Midbrain (tissue), 1 donor: ENCODE results near the gene TCIRG1.

Experiments used
- DNase-seq: peaks from one replicate; lab custom pipeline; 2025; lab: John Stamatoyannopoulos, UW

TCIRG1 gene

DNA sequence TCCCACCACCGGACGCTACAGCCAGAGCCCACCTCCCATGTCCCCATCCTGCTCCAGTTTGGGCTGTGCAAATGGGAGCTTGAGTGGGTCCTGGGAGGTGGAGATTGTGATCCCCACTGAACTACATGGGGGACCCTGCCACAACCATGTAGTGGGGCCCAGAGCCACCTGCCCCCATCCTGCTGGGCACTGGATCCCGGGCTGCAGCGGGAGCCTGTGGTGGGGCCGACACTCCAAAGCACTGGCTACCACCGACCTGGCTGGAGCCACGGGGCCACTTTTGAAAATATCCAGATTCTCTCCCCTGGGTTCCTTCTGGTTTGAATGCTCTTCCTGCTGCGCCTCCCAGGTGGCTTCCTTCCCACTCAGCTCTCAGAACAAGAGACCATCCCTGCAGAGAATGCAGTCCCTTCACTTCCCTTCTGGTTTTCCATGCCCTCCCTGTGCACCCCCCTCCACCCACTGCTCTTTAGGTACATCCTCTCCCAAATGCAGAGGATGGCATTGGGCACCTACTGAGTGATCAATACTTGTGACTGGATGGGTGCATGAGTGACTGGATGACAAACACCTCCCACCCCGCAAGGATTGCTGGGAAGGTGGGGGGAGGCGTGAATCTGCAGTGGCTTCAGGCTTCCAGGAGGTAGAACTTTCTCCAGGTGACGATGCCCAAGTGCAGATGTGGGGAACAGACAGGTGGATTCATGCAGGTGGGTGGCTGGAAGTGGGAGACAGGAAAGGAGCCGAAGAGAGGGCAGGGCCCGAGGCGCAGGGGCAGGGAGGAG is 34.1 kb upstream of the TCIRG1 start:
- DNase-seq, result no peak

- no peak for DNase-seq
Observed at GRCh38 chr11:68006606-68007166, 32.1 kb upstream of the TCIRG1 start.

- DNase-seq, result no peak
Observed at GRCh38 chr11:68007498-68008380, 31.1 kb upstream of the TCIRG1 start.

DNA sequence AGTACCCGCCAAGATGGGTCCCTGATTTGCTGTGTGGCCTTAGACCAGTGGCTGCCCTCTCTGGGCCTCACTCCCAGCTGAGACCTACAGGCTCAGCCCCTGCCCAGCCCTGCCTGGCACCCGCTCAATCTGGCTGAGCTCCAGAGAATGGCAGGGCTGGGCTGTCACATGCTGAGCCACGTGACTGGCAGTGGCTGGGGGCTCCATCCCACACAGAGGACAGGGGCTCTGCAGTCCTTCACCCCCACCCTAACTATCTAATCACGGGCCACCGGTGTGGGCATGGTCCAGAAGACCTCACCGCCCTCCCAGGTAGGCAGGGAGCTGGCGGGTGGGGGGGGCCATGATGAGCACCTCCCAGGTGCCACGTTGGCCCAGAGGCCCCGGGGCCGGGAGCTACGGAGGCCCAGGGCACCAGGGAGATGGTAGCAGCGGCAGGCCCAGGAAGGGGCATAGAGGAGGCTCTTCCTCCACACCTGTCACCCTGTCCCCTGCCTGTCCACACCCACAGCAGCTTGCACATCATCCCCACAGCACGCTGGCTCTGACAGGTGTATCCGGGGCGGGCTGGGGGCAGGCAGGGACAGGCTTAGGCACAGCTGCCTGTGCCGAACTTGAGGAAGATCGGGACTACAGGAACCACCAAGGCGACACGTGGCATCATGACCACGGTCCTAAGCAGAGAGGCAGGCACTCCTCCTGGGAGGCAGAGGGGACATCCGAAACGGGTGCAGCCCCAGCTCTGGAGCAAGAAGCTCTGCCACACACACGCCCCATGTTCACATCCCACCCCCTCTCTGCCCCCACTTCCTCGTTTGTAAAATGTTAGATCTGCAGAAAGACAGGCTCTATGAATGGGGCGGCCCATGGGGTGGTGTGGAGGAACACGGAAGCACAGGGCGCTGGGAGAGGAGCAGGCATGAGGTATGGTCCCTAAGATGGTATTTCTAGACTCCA is 30.2 kb upstream of the TCIRG1 start:
- no peak for DNase-seq

GRCh38 chr11:68009391-68010089 is 29.3 kb upstream of the TCIRG1 start:
- DNase-seq, result no peak

DNA sequence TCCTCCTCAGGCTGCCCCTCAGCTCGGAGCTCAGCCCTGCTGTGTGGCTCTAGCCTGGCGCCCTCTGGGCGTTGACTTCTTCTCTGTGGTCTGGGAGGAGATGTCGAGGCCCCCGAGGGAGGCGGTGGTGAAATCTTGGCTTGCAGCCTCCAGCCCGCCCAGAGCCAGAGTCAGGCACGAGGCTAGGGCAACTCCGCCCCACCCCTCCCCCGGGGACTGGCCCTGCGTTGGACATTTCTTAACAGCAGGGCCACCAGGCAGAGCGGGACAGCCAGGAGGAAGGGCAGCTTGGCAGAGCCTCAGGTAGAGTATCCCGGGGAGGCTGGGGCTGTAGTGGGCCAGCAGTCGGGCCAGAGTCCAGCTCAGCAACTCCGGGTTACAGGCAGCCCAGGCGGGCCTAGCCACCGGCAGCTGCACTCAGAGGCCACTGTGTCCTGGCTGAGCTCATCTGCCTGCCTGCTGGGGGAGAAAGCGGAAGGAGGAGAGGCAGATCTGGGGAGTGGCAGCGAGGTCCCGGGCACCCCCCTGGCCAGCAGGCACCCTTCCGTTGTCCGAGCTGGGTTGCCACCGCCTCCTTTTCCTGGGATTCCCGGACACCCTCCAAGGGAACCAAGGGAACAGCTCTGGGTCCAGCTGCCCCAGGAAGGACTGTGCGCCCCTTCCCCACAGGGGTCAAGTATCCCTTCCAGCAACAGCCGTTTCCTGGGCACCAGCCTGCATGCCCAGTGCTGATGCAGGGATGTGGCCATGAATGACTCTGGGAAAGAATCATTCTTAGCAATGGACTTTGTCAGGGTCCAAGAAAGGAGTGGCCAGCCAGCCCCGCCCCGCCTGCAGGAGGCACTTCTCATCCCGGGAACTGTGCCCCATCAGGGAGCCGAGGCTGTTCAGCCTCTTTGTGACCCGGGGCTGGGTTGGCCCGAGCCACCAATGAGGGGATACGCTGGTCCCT is 28.5 kb upstream of the TCIRG1 start, which contains the start of gene ALDH3B1:
ALDH3B1 (plus strand) TSS at position 238 of the 952 bp plus-strand sequence. CDS start 4,971 bp downstream, outside the sequence.
- DNase-seq, result peak; percentile 82

- DNase-seq, result no peak
Observed at GRCh38 chr11:68011051-68011943, 27.5 kb upstream of the TCIRG1 start.

- DNase-seq, result no peak
Observed at GRCh38 chr11:68012044-68012842, 26.6 kb upstream of the TCIRG1 start.

- DNase-seq, result peak; percentile 31
Observed at GRCh38 chr11:68012843-68013610, 25.8 kb upstream of the TCIRG1 start.

- DNase-seq, result no peak
Observed at GRCh38 chr11:68013611-68014156, 25.1 kb upstream of the TCIRG1 start.

- no peak for DNase-seq
Observed at GRCh38 chr11:68014157-68014946, 24.5 kb upstream of the TCIRG1 start.

DNA sequence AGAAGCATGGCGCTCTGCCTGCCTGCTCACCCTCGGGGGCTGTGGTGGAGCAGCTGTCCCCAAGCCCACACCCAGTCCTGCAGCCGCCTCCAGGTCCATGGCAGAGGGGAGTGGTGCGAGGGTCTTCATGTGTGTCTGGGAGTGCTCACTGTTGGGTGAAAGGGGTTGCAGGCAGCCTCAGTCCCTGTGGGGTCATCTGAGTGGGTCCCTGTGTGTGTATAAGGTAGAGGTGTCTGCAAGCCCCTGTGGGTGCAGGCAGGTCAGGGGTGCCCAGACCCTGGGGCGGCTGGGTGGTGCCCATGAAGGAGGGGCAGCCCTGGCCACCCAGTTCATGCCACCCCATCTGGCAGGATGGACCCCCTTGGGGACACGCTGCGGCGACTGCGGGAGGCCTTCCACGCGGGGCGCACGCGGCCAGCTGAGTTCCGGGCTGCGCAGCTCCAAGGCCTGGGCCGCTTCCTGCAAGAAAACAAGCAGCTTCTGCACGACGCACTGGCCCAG is 23.8 kb upstream of the TCIRG1 start:
- no peak for DNase-seq

DNA sequence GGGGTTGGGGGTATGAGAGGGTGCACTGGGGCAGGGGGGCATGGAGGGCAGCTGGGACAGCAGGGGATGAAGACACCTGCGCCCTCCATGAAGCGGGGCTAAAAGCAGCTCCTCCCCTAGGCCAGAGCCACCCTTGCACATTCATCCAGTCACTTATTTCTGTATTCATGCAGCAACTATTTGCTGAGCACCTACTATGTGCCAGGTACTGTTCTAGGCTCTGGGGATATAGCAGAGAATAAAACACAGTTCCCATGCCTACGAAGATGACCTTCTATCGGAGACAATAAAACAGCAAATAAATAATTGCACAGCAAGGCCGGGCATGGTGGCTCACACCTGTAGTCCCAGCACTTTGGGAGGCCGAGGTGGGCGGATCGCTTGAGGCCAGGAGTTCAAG is 23.4 kb upstream of the TCIRG1 start:
- no peak for DNase-seq

GRCh38 chr11:68016161-68016903 is 22.5 kb upstream of the TCIRG1 start:
- no peak for DNase-seq
